Activated T-cell treated with anti-CD3 and anti-CD28 coated beads, Interleukin-2, amount 50 U/mL, for 4 hours (primary cell): ENCODE measurements around the gene FIGNL1. TPM values are rescaled to one million over a fixed set of nuclear protein-coding genes. Genes with fewer than 3 reads are reported as not detected.
"Not testable (repeated sequence)": the region's sequence is repeated elsewhere in the genome, so short reads cannot be mapped to it uniquely, and the experiment has no call there.

Experiments used
- ATAC-seq, 2 donors: fragments of 200-7000 bp; cut with Tn5 transposase; one replicate each; pipeline ENCODE4 v1.10.0; 2021
- DNase-seq: peaks from one replicate; pipeline ENCODE4 v3.0.0-alpha.2; 2020
- H3K27me3 Mint-ChIP-seq: one replicate; pipeline ENCODE4 v1.8.0; 2021; ENCODE audit warnings: low read depth, mixed read lengths
- H3K36me3 Mint-ChIP-seq: one replicate; pipeline ENCODE4 v1.8.0; 2022; ENCODE audit warnings: mixed read lengths; ENCODE audit not compliant: insufficient read depth
- H3K4me1 Mint-ChIP-seq: one replicate; pipeline ENCODE4 v1.8.0; 2021; ENCODE audit warnings: low read depth, mixed read lengths
- H3K4me3 Mint-ChIP-seq: one replicate; pipeline ENCODE4 v1.8.0; 2021; ENCODE audit warnings: mild to moderate bottlenecking, moderate library complexity, mixed read lengths
- H3K9me3 Mint-ChIP-seq: one replicate; pipeline ENCODE4 v1.8.0; 2021; ENCODE audit warnings: mixed read lengths
- total RNA-seq, 3 donors: library from RNA; stranded (reverse); gene quantifications; one replicate each; pipeline ENCODE4 v1.2.1, GENCODE V29; 2021

The FIGNL1 gene
- total RNA-seq, 3 donors from 2014 or later: 27.9 to 40.7 (median 35.1) TPM

DNA sequence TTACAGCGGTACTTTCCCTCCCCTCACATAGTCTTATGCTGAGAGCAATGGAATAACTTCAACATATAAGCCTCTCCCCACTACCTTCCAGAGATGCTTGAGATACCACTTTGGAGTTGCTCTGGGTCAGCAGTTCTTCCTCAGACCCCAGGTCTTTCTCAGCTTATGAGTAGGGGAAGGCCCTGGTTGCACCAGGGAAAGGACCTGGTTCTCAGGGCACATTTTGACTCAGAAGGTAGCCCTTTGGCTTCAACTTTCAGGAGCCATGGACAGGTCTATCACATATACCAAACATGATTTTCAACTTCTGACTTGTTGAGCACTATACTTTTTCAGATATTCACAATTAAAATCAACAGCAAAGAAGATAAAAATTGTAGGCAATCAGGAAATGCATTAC is 11.5 kb upstream of the FIGNL1 start:
- Mint-ChIP-seq H3K4me3 (no peak overlapping the region), H3K9me3 (no peaks in the 10 kb centered on the region), H3K4me1 (no peaks in the 10 kb centered on the region), H3K27me3 (peaks cover 3% of the 10 kb centered on the region), H3K36me3 (no peaks in the 10 kb centered on the region)
- DNase-seq (no peak), ATAC-seq (no peak)

DNA sequence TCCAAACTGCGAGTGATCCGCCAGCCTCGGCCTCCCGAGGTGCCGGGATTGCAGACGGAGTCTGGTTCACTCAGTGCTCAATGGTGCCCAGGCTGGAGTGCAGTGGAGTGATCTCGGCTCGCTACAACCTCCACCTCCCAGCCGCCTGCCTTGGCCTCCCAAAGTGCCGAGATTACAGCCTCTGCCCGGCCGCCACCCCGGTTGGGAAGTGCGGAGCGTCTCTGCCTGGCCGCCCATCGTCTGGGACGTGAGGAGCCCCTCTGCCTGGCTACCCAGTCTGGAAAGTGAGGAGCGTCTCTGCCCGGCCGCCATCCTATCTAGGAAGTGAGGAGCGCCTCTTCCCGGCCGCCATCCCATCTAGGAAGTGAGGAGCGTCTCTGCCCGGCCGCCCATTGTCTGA is 9.0 kb upstream of the FIGNL1 start:
- not testable (repeated sequence) for H3K36me3 Mint-ChIP-seq, H3K27me3 Mint-ChIP-seq, H3K4me1 Mint-ChIP-seq, H3K9me3 Mint-ChIP-seq, DNase-seq, ATAC-seq, H3K4me3 Mint-ChIP-seq

DNA sequence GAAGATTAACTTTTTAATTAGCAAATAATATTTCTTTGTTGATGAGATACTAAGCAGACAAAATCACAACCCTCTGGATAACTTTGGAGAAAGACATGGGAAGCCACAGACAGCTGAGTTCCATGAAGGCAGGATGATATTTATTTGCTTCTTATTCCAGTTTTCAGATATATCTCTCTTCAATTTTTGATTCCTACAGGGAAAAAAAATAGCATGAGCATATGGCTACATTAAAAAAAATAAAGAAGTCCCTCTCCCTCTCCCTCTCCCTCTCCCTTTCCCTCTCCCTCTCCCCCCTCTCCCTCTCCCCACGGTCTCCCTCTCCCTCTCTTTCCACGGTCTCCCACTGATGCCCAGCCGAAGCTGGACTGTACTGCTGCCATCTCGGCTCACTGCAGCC is 8.5 kb upstream of the FIGNL1 start:
- not testable (repeated sequence) for H3K4me1 Mint-ChIP-seq, H3K36me3 Mint-ChIP-seq, H3K9me3 Mint-ChIP-seq, ATAC-seq, H3K27me3 Mint-ChIP-seq, DNase-seq, H3K4me3 Mint-ChIP-seq

DNA sequence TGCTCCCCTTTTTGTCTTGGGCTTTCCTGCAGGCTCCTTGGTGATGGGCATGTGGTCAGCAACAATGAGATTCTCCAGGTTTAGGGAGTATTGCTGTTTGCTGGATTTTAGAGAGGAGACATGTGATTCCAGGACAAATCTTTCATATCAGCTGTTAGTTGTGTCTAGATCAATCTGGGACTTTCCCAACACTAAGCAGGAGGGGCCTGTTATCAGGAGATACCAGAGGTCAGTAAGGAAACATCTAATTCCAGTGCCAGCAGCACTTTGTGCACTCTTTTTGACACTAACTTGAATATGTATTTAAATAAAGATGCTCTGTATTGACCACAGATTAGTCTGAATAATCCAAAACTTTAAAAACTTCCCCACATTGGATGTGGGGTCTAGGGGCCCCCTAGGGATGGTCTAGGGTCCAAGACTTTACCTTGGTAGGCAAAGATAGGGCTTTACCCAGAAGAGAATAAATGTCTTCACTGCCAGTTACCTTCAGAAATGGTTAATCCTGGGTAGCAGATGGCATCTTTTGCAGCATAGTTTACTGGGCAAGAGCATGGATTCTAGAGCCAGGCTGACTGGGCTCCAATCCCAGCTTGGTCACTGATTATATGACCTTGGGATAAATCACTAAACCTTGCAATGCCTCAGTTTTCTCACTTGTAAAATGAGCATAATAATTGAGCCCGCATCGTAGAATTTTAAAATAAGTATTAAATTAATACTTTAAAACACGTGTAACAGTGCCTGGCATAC is 6.4 kb upstream of the FIGNL1 start:
- ATAC-seq (no peak), DNase-seq (no peak)
- no peaks in the 10 kb centered on the region for H3K9me3 Mint-ChIP-seq
- H3K4me1 Mint-ChIP-seq: no peaks in the 10 kb centered on the region
- peaks cover 6% of the 10 kb centered on the region for H3K27me3 Mint-ChIP-seq
- no peaks in the 10 kb centered on the region for H3K36me3 Mint-ChIP-seq
- no peak overlapping the region for H3K4me3 Mint-ChIP-seq

DNA sequence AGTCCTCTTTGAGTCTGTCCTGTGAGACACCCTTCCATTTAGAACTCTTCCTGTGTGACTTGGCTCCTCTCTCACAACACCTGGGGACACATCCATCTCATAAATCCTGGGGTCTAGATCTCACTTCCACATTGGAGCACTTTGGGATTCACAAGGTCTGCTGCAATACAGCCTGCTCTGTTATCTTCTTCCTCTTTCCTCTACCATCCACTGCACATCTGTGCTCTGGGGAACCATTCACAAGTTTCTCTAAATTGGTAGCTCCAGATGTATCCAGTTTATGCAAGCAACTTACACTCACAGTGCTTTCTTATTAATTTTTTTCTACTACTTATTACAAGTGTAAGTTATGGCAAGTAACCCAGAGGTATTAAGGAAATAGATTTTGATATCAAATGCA is 5.5 kb upstream of the FIGNL1 start:
- ATAC-seq: no peak
- H3K27me3 Mint-ChIP-seq: peaks cover 6% of the 10 kb centered on the region
- H3K4me3 Mint-ChIP-seq: no peak overlapping the region
- no peaks in the 10 kb centered on the region for H3K36me3 Mint-ChIP-seq
- H3K9me3 Mint-ChIP-seq: no peaks in the 10 kb centered on the region
- H3K4me1 Mint-ChIP-seq: peaks cover 8% of the 10 kb centered on the region
- DNase-seq: no peak

DNA sequence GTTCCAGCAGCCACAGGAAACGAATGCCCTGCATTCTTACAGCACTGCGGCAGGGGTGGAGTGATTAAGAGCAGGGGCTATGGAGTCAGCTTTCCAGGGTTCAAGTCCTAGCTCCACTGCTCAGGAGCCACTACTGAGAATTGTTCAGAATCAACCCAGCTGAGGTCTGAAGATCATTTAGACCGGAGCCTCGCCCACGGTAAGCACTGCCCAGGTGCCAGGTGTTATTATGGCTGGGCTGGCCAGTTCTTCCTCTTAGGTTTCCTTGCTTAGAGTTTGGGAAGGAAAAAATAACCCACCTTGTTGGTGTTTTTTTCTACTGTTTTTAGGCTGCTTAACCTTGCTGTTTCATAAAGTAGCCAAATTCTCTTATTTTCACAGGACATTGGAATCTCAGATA is 4.8 kb upstream of the FIGNL1 start:
- Mint-ChIP-seq H3K9me3 (no peaks in the 10 kb centered on the region), H3K4me1 (peaks cover 8% of the 10 kb centered on the region), H3K27me3 (peaks cover 6% of the 10 kb centered on the region), H3K36me3 (no peaks in the 10 kb centered on the region), H3K4me3 (no peak overlapping the region)
- DNase-seq (no peak), ATAC-seq (no peak)

DNA sequence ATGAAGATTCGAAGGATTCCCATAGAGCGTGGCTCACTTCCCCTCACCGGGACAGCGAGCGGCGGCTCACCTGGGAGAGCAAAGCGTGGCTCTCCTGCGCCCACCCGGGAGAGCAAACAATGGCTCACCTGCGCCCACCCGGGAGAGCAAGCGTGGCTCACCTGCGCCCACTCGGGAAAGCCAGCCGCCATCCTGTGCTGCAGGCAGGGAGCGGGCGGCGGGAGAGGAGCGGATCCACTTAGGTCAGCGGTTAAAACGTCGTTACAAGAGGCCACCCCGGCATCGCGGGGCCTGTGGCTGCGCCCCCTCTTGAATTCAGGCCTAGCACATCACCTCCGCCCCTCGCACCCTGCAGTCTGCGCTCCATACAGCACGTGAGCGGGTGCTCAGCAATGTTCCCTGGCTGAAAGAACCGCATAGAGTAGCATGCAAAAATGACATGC is 461 bp upstream of the FIGNL1 start:
- H3K36me3 Mint-ChIP-seq: peaks cover 16% of the 10 kb centered on the region
- H3K27me3 Mint-ChIP-seq: peaks cover 4% of the 10 kb centered on the region
- peaks cover 33% of the 10 kb centered on the region for H3K4me1 Mint-ChIP-seq
- no peak for DNase-seq
- H3K9me3 Mint-ChIP-seq: no peaks in the 10 kb centered on the region
- peak; percentile 9 to 19 for ATAC-seq
- H3K4me3 Mint-ChIP-seq: peak overlapping the region; percentile 91

DNA sequence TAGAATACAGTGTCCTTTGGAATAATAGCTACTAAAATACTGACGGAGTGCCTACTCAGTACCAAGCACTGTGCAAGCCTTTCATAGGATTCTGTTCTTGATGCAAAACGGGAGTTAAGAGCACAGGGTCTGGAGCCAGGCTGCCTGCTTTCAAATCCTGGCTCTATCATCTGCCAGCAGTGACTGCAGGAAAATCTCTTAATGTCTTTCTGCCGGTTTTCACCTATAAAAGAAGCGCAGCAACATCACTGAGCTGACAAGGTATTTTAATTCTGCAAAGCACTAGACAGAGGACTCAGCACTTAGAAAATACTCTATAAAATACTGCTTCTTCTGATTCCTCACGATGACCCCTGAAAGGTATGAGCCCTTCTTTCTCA is 659 bp downstream of the FIGNL1 start:
- no peak for DNase-seq

DNA sequence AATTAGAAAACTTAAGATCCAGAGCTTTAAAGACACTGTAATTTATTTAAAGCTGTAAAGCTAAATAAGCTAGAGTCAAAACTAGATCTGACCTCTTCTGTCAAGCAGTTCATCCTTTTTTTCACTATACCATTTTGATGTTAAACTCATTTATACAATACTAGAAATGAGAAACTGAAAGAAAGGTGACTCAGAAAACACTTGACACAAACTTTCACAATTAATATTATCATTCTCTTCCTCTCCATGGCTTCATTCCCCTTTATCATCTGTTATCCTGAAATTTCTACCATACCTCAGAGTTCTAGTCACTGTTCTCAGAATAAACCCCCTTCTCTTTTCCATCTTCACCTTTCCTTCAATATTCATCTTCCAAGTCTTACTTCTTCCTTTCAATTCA is 1.3 kb downstream of the FIGNL1 start:
- ATAC-seq (peak; percentile 8 to 37), DNase-seq (no peak)
- Mint-ChIP-seq H3K4me1 (peaks cover 33% of the 10 kb centered on the region), H3K36me3 (peaks cover 25% of the 10 kb centered on the region), H3K4me3 (peak overlapping the region; percentile 91), H3K9me3 (no peaks in the 10 kb centered on the region), H3K27me3 (peaks cover 4% of the 10 kb centered on the region)

More for the DNA sequence above, 659 bp downstream of the FIGNL1 start:
- Mint-ChIP-seq H3K4me1 (peaks cover 33% of the 10 kb centered on the region), H3K4me3 (peak overlapping the region; percentile 91), H3K9me3 (no peaks in the 10 kb centered on the region), H3K36me3 (peaks cover 21% of the 10 kb centered on the region), H3K27me3 (peaks cover 4% of the 10 kb centered on the region)
- peak; percentile 3 to 5 for ATAC-seq

DNA sequence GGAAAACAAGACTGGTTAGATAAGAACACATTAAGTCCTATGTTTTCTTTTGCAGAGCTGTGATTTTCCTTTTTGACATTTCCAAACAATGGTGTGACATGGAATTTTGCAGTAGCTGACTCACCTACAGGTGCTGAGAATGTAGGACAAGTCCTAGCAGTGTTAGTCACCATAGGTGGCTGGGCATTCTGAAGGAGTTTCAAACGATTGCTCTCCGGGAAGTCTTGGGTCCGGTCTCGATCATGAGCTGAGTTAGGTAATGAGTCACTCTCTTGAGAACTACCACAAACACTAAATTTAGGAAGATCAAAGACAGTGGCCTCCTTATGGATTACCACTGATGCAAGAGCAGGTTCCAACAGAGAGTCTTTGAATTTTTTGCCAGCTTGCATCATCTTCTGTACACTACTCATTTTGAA is 3.6 kb downstream of the FIGNL1 start:
- Mint-ChIP-seq H3K27me3 (no peaks in the 10 kb centered on the region), H3K4me1 (peaks cover 33% of the 10 kb centered on the region), H3K9me3 (no peaks in the 10 kb centered on the region), H3K36me3 (peaks cover 32% of the 10 kb centered on the region), H3K4me3 (no peak overlapping the region)
- DNase-seq (no peak), ATAC-seq (peak in 1 of 2 donors; percentile 9)

DNA sequence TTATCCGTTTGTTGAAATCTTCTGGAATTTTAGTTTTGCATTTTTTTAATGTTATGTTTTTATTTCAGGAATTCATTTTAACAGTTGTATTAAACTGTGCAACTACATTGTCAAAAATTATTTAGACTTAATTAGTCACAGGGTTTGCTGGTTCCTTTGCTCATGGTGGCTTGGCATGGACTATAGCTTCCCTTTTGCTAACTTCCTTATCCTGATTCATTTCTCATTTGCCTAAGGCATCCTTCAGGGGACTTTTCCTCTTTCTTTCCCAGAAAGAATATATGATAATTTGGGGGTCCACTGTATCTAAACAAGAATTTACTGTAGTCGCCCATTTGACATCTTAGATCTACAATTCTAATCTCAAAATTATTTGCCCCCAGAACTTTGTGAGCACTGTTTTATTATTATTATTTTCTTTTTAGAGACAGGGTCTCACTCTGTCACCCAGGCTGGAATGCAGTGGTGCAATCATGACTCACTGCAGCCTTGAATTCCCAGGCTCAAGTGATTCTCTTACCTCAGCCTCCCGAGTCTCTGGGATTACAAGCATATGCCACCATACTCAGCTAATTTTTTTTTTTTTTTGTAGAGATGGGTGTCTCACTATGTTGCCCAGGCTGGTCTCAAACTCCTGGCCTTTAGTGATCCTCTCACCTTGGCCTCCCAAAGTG is 13.9 kb downstream of the FIGNL1 start:
- Mint-ChIP-seq H3K36me3 (peaks cover 22% of the 10 kb centered on the region), H3K4me1 (no peaks in the 10 kb centered on the region), H3K4me3 (no peak overlapping the region), H3K9me3 (peaks cover 3% of the 10 kb centered on the region), H3K27me3 (no peaks in the 10 kb centered on the region)
- ATAC-seq: no peak
- DNase-seq: no peak

DNA sequence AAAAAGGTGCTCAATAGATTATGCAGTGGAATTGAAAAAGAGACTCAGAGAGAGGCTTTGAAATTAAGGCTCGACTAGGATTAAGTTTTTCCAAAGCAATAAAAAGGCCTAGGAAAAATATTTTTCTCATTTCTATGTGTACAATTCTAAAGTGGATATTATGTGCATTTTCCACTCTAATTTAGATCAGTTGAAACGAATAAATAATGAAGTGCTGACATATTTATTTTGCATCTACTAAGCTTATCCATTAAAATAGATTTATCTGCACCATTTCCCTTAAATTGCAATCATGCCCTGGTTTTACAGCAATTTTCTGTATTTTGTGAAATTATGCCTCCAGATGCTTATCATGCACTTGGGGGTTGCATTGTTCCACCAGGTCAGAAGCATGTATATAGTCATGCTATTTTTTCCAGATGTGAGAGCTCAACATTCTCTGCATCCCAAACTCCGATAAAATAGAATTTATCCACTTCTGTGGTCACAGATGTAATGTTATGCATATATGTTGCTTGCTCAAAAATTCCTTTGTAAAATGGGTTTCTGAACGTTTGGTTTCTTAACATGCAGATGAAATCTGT is 18.3 kb downstream of the FIGNL1 start:
- Mint-ChIP-seq H3K4me1 (no peaks in the 10 kb centered on the region), H3K9me3 (no peaks in the 10 kb centered on the region), H3K4me3 (no peak overlapping the region), H3K27me3 (no peaks in the 10 kb centered on the region), H3K36me3 (peaks cover under 1% of the 10 kb centered on the region)
- ATAC-seq: no peak
- DNase-seq: no peak

DNA sequence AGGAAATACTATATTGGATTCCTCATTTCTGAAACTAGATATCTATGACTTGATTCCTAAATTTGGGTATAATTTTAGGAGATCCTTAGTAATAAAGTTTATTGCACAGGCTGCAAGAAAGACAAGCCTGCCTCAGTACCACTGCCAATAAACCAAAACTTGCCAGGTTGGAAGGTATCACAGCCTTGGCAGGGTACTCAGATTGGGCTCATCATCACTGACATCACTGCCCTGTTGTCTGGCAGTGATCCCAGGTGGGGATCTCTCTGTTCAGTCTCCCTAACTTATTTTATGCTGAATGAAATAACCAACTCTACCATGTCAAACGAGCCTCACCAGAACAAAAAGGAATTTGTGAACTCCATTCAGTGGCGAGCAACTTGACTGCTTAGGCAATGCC is 18.8 kb downstream of the FIGNL1 start:
- Mint-ChIP-seq H3K9me3 (no peaks in the 10 kb centered on the region), H3K27me3 (no peaks in the 10 kb centered on the region), H3K4me1 (no peaks in the 10 kb centered on the region), H3K4me3 (no peak overlapping the region), H3K36me3 (no peaks in the 10 kb centered on the region)
- DNase-seq: no peak
- ATAC-seq: no peak

DNA sequence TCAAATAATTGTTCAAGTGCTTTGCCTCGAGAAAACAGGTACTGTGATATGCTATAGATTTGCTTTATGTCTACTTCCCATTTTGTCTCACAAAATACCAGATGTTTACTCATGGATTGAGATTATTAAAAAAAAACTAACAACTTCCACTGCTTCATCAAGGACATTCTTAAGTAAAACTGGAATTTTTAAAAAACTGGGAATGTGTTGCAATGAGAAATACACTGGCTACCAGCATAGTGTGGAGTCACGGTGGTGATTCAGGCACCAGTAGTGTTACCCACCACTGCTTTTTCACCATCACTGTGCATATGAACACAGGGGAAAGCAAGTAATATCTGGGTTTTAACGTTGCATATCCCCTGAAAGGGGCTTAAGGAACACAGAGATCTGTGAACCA is 21.2 kb downstream of the FIGNL1 start:
- ATAC-seq (no peak), DNase-seq (no peak)
- H3K4me1 Mint-ChIP-seq: no peaks in the 10 kb centered on the region
- H3K9me3 Mint-ChIP-seq: no peaks in the 10 kb centered on the region
- no peaks in the 10 kb centered on the region for H3K27me3 Mint-ChIP-seq
- no peaks in the 10 kb centered on the region for H3K36me3 Mint-ChIP-seq
- H3K4me3 Mint-ChIP-seq: no peak overlapping the region

DNA sequence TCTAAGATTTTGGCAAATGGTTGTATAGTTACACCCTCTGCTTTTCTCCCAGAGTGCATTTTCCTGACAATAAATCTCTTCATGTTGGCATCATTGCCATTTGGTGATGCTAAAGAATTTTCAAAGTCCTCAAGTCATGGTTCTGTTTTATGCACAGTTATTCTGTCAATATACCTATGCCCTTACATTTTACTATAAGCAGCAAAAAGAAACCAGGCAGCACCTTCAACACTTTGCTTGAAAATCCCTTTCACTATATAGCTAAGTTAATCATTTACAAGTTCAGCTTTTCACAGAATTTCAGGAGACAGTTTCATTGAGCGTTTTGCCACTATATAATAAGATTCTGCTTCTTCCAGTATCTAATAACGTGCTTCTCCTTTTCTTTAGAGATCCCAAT is 22.6 kb downstream of the FIGNL1 start:
- H3K27me3 Mint-ChIP-seq: no peaks in the 10 kb centered on the region
- no peak for ATAC-seq
- H3K36me3 Mint-ChIP-seq: no peaks in the 10 kb centered on the region
- no peak for DNase-seq
- no peaks in the 10 kb centered on the region for H3K9me3 Mint-ChIP-seq
- H3K4me3 Mint-ChIP-seq: no peak overlapping the region
- no peaks in the 10 kb centered on the region for H3K4me1 Mint-ChIP-seq
